ENCODE results near the gene BFSP2.

The BFSP2 gene

DNA sequence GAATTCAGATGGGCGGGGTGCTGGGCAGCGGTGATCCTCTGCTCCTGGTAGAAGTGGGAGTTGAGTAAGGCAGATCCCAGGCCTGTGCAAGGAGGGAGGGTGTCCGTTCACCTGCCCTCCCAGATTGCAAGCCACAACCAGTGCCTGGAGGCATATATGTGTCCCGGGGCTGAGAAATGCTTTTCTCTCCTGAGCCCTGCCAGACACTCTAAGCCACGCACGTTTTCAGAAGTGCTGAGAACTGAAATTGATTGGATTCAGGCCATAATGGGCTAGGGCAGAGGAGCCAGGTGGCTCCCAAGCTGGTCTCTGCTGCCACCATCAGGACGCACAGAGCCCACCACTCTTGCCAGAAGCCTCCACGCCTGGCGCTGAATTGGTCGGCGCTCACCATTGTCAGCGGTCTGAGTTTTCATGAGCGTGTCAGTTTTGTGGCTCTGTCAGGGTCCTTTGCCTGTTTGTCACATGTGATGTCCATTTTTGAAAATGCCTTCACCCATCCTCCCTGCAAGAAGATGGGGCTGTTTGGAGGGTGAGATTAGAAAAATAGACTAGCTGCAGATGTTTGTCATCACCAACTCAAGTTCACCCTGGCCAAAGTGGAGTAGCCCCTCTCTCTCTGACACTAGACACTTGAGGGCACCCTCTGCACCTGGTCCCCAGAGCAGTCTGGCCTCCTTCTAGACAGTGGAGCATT, 15.4 kb upstream of the BFSP2 start:
- peak; percentile 53 for DNase-seq

DNA sequence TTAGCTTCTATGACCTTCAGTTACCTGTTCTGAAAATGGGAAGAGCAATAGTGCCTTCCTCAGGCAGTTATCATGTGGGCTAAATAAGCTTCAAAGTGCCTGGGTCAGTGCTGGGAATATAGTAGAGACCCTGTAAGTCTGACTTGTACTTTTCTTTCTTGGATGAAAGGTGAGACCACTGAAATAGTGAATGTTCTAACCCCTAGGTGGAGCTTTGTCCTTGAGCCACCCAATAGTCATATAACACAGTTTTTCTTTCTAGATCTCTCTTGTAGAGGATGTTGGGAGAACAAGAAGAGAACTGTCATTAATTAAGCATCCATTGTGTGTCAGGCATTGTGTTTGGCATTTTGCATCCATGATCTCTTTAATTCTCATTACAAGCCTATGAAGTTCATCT, 13.0 kb upstream of the BFSP2 start:
- no peak for DNase-seq

DNA sequence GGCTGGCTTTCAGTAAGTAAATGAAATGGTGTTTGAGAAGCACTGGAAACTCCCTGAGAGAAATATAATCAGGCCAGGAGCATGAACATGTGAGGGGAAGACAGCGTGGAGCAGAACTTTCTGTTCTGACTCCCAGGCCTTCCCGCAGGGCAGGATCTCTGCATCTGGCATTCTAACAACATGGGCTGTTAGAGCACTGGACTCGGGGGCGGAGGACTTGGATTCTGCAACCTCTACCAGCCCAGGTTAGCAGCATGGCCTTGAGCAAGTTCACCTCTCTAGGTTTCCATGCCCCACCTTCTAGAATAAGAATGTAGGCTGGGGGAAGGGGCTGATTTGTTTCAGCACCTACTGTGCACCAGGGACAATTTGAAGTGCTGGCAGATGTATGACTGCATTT, 12.5 kb upstream of the BFSP2 start:
- DNase-seq: no peak

DNA sequence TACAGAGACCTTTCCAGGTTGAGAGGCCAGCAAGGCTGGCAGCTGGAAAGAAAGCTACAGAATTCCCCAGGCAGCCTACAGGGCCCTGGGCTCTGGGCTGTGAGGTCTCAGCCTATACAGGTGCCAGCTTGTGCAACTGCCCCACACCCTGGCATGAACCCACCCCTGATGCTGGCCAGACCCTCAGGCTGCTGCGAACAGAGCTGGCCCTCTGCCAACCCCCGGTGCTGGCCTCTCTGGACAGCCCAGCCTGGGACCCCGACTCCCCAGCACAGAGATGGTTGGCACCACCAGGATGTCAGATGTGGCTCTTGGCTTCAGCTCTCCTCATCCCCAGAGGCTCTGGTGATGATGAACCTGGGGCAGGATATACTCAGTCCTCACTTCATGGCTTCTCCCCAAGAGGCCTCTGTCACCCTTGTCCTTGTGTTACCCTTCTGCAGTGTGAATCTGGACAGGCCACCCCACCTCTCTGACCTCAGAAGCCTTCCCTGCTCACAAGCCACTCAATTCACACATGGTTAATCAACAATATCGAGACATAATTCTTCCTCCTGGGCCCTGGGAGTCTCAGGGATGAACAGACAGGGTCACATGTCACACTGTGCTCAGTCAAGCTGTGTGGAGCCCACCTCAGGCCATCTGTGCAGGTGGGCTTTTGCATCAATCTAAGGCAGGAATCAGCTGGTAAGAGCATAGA, 11.0 kb upstream of the BFSP2 start:
- no peak for DNase-seq

DNA sequence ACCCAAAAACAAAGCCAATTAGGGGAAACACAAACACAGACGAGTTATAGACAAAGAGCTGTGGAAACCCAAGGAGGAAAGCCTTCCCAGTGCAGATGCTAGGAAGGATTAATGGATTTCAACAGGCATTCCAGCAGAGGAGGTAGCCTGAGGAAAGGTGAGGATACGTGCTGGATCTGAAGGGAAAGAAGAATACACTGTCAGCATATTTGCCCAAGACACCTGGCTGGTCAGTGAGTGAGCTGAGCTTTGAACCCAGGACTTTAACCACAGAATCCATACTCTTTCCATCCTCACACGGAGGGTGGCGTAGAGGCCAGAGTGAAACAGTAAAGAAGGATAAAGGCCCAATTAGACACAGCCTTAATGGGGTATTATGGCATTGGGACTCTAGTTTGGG, 9.1 kb upstream of the BFSP2 start:
- no peak for DNase-seq

DNA sequence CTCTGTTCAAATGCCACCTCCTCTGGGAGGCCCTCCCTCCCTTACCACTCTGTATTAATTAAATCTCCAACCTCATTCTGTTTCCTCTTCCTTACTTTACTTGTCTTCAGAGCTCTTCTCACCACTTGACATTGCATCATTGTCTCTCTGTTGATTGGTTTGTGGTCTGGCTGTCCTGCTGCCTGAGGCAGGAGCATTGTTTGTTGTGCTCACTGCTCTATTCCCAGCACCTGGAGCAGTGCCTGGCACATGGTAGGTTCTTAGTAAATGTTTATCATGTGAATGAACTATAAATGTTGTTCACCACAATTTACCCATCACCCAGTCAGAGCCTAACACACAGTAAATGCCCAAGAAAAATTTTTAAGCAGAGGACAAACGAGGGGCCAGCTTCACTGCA, 6.7 kb upstream of the BFSP2 start:
- DNase-seq: no peak

DNA sequence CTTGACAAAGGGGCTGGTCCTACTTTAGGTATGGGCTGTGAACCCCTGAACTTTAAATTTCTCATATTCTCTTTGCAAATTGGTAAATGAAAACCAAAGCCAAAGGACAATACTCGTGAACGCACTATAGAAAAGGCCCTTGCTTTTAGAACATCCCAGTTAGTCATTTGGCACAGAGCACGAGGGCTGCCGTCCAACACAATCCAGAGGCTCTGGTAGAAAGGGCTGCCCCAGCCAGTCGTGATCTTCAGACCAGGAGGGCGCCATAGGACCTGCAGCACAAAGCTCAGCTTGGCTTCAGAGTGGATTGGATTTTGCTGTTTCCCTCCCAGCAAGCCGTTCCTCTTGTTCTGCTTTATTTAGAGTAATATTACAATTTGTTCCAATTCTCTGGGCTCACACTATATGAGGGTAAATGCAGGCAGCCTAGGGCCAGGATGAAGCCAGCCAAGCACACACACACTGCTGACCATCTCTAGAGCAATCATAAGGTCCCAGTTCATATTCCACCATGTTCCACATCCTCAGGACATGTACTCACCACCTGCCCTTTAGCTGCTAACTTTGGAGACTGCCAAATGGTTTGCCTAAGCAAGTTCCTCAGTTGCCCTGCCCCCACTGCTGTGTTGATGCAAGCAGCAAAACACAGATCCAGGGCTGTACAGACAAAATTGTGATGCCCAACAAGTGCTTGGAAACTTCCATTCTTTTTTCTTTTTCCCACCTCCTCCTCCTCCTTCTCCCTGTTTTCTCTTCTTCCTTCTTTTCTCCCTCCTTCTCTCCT, 6.0 kb upstream of the BFSP2 start:
- DNase-seq: no peak

DNA sequence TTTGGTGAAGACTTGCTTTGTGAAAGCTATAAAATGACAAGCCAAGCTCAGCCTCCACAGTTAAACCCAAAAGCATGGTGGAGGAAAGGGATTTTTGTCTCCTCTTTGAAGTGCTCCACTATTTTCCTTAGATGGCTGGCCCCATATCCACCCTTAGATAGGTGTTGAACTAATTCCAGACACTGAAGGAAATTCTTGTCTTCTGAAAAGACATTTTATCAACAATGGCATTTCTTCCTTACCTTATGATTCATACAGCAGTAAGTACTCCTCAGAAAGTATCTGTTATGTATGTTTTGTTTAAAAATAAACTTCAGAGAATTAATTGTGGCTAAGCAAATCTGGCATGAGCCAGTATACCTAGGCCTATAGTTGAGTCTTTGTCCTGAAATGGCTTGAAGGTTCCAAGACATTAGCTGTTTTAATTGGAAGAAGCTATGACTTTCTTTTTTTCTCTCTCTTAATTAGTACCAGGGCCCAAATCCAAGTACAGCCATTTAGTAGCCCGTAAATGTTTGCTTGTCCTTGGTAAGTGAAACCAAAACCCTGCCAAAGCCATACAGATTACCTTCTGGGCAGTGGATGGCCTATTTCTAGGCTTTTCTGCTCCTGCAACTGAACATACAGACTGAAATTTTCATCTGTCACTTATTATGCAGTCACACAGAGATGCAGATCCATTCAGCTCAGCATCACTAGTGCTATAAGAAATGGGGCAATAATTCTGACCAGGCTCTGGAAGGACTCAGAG, 5.1 kb upstream of the BFSP2 start:
- no peak for DNase-seq

DNA sequence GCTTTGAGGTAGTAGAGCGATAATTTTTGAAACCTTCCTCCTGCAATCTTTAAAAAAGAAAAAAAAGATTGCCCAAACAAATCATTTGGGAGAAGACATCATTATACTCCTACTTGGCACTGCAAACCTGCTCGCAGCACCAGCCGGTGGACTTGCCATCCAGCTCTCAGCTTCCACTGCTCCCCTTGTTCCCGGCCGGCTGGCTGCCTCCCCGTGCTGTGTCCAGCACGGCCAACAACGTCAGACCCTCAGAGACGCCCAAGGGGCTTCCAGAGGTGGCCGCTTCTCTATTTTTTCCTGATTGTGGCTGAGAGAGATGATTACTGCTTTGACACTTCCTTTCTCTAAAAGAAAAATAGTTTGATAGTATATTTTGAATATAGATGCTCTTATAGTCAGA, 3.0 kb upstream of the BFSP2 start:
- no peak for DNase-seq

DNA sequence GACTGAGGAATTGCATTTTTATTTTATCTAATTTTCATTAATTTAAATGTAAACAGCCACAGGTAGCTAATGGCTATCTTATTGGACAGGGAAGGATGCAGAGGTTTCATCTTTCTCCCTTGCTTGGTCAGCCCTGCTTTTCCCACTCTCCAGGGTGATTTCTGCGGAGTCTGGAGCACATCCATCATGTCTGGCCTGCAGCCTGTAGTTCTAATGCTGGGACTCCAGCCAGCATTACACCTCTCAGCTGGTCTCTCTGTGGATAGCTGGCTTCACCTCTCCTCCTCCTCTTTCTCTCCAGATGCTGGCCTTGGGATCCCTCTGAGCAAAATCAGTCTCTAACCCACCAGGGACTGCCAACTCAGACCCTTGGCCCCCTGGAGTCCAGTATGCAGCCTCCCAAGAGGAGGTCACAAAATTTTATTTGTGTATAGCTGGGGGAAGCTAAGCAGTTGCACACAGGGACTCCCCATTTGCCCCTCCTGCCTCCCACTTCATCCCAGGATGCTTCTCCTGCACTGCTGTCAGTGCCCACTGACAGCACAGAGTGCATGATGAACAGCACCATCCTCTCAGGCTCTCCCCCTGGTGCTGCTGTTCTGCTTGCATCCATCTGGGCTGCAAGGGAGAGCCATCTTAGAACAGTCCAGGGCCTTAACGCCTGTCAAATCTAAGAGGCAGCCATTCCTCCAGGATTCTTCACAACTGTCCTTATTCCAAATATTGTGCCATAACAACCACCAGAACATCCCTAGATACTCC, 1.7 kb downstream of the BFSP2 start:
- DNase-seq: no peak

DNA sequence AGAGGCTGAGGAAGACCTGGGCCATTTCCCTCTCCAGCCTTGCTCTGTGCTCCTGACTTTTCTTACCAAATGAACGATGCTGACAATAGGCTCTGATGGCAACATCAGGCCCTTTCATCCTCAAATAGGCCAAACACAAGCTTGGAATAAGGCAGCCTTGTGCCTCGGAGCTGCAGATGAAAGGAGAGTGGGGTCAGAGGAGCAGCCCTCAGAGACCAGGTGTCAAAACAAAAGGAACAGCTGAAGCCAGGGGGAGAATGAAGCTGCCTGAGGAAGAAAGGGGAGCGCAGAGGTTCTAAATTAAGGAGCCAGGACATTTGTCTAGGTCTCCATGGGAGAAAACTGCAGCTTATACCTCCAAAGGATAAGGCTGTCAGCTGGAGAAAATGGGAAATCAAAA, 5.1 kb downstream of the BFSP2 start:
- no peak for DNase-seq

DNA sequence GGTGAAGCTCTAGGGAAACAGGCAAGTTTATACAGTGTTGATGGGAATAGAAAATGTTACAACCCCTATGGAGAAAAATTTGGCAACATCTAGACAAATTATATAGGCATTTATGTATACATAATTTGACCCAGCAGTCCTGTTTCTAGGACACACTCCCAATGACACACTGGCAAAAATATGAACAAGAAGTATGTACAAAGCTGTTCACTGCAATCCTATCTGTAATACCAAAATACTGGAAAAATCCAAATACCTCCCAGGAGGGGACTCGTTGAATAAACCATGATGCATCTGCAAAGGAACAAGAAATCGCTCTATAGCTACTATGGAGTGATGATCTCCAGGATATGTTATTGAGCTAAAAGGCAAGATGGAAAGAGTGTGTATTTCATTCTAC, 8.5 kb downstream of the BFSP2 start:
- DNase-seq: no peak

DNA sequence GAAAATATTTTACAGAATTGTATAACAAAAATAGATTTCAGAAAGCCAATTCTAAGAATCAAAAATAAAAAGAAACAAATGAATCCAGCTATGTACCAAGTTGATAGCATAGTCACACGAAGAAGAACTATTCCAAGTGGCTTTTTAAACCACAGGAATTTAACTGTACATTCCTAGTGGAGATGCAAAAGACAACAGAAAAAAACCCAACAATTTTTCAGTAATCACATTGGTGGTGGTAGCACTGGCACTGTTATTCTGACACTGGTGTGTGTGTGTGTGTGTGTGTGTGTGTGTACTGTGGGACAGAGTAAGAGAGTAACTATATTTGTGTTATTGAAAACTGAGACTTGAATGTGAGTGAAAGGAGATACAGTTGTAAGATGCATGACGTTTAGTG, 9.1 kb downstream of the BFSP2 start:
- DNase-seq: no peak

DNA sequence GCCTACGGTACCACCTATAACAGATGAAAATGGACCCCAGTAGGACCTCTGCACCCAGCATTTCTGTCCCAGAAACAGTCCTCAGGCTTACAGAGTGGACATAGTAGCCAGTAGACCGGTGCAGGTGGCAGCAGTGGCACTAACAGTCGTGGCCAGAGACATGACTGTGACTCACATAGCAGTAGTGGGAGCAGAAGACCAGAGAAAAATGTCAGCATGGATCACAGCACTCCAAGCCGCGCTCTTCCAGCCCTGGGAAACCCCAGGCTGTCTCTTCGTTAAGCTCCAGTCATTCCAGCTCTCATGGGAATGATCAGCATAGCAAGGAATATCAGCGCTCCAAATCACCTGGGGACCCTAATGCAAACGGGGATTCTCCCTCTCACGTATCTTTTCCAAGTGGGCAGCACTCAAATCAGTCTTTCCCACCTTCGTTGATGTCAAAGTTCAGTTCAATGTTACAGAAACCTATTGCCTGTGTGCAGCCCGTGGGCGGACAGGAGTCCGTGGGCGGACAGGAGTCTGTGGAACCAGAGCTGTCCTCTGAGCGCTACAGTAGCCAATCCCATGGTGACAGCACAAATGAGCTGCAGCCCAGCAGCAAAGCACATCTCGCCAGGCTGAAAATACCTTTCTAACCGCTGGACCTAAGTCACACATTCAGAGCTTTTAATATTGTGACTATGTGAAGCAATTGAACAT, 10.5 kb downstream of the BFSP2 start:
- DNase-seq: no peak

DNA sequence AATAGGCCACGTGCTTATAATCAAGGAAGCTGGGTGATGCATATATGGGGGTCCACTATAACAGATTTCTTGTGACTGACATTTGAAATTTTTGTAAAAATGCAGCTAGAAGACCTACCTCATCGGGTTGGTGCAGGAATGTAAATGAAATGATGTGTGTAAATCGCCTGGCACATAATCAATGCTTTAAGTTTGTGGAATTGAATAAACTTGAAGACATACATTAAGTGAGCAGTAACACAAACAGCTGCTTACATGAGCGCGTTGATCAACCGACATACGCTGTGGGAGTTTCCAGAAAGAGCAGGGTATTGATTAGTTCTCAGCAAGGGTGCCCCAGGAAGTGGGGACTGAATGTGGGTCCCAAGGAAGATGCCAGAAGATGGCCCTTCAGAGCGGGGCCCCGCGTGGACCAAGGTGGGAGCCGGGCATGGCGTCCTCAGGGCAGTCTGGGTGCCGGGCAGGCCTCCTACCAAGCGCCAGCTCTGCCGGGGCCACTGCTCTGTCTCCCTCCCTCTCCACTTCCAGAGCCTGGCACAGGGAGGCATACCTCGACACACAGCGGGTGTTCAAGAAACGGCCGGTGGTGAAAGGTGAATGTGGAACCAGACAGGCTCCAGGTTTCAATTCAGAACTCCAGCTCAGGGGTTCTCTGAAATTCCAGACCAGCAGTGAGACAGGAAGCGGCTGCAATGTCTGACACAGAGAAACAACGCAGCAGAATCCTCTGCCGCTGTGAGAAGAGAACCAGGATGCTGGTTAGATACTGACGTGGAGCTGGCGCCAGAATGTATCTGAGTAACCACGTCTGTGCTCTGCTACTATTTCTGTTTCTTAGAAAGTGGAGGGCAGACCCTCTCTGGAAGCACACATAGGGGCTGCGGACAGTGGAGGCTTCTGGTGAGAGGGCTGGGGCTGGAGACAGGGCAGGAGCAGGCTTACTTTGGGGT, 12.6 kb downstream of the BFSP2 start:
- DNase-seq: no peak

DNA sequence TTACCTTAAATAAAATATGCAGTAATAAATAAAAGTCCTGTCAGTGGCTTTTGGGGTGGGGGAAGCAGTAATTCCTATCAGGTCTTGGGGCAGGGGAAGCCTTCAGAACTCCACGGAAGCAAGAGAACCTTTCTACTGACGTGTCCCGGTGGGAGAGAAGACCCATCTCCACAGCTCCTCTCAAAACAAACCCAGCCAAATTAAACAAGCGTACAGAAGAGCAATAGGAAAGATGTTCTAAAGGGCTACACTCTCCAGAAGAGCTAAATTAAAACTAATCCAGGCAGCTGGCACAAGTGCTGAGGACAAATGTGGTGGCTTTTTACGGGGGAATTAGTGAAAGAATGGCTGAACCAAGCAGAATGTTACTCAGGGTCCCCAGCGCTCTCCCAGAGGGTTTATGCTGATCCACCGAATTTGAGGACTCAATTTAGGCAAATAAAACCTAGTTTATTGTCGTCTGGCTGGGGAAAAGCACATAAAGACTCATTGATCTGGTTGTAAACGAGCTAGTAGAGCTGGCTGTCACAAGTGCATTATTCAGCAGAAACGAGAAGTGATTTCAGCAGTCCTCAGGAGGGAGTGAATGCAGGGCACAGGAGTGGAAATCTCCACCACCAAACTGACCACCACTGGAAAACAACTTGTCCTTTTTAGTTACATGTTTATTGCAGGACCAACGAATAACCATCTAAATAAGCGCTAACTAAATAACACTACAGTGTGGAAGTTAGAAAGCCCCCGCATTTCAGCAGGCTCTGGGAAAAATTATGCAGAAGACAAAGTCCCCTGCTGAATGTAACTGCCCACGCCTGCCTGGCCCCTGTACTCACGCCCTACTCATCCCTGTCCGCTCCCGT, 13.5 kb downstream of the BFSP2 start:
- DNase-seq: peak; percentile 20

DNA sequence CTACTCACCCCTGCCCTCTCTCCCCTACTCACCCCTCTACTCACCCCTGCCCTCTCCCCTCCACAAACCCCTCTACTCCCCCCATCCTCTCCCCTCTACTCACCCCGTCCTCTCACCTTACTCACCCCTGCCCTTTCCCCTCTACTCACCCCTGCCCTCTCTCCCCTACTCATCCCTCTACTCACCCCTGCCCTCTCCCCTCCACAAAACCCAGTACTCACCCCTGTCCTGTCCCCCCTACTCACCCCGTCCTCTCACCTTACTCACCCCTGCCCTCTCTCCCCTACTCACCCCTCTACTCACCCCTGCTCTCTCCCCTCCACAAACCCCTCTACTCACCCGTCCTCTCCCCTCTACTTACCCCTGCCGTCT, 14.2 kb downstream of the BFSP2 start:
- no peak for DNase-seq

DNA sequence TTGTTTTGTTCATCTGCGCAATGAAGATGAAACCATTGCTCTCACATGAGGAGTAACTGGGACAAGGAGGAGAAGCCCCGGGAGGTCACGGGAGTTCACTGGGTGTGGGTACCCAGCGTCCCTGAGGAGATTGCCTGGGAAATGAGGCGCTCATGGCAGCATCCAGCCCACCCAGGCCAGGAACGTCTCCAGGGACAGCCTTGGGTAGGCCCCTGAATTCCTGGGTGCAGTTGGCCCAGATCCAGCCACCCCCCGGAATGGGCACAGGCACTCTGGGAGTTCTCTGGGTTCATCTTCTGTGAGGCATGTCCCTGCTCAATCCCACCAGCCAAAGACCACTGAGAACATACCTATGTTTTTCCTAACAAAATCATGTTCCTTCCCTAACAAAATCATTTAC, 18.5 kb downstream of the BFSP2 start:
- no peak for DNase-seq

DNA sequence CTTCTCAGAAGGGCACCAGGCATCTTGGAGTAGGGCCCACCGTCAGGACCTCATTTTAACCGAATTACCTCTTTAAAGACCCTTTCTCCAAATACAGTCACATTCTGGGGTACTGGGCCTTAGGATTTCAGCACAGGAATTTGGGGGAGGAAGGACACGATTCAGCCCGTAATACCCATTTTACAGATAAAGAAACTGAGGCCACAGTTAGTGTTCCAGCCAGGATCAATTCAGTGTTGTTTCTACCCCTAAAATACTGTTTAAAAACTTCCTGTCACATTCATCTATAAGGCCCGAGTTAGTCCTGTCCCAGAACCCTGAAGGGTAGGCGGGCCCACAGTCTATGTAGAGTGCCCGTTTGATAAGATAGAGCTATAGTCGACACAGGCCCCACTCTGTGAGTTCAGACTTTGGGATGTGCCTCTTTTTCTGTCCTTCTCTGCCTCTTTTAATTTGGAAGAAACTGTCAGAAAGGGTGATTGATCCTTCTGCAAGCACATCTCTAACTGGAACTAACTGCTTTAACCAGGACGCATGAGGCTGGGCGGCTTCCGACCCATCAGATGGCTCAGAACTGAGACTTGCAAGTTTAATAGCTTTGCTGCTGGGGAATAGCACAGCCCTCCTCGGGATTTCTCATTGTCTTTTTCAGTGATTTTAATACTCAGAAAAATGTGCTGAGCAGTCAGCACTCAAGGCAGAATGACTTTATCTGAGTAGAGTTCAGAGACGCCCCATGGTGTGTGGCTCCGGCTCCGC, 19.5 kb downstream of the BFSP2 start:
- no peak for DNase-seq

Measured in NCI-H1436 (cell line).